CD4-positive, alpha-beta T cell treated with Interleukin-6 for 4 hours (primary cell): ENCODE data around the gene FAM168B.
"Not testable (repeated sequence)": the region's sequence is repeated elsewhere in the genome, so short reads cannot be mapped to it uniquely, and the experiment has no call there.

ENCODE experiments used
- DNase-seq: peaks from one replicate; pipeline ENCODE4 v3.0.0-alpha.2; 2020; ENCODE audit warnings: mixed read lengths

FAM168B gene, protein sequence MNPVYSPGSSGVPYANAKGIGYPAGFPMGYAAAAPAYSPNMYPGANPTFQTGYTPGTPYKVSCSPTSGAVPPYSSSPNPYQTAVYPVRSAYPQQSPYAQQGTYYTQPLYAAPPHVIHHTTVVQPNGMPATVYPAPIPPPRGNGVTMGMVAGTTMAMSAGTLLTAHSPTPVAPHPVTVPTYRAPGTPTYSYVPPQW

DNA sequence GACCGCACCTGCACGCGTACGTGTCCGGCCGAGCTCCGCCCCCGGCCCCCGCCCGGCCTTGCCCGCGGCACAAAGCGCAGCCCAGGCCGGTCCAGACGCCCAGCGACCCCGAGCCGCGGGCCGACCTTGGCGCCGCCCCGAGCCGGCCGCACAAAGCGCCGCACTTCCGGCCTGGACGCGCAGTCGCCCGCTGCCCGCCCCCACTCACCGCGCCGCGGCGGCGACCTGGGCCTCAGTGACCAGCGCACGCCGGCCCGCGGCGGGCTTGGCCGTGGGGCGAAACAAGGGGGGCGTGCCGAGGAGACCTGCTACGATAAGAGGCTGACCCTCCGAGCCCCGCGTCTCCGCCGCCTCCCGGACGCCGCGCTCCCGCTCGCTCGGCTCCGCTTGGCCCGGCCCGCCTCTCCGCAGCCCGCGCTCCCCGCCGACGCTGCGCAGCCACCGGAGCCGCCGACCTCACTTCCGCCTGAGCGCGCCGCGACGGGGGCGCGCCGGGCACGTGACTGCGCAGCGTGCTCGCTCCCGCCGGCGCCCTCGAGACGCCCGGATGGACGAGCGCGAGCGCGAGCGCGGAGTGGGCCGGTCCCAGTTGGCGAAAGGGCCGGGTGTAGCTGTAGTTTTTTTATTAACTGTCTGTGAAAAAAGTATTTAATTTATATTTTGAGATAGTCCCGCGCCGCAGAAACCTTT, at the start of gene FAM168B:
Gene FAM168B, minus strand, starts transcription at position 455 of the 690 bp plus-strand sequence. CDS start 10,814 bp downstream, outside the sequence.
- DNase-seq: peak; percentile 88

GRCh38 chr2:131142849-131143248, 49.6 kb upstream of the FAM168B start:
- no peak for DNase-seq

GRCh38 chr2:131140581-131140980, 47.3 kb upstream of the FAM168B start:
- no peak for DNase-seq

DNA sequence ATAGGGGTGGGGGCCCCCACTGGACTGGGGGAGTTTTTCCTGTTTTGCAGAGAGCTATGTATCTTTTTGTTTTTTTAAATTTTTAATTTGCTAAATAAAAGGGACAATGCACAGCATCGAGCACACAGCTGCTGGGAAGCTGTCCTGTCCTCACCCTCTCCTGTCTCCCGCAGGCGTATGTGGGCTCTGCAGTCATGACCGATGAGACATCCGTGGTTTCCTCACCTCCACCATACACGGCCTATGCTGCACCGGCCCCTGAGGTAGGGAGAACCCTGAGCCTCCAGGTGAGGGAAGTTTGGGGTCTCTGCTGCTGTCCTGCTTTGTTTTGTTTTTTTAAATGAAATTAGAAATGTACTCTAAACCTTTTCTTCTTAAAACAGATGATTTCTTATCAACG, 39.5 kb upstream of the FAM168B start:
- DNase-seq: no peak

DNA sequence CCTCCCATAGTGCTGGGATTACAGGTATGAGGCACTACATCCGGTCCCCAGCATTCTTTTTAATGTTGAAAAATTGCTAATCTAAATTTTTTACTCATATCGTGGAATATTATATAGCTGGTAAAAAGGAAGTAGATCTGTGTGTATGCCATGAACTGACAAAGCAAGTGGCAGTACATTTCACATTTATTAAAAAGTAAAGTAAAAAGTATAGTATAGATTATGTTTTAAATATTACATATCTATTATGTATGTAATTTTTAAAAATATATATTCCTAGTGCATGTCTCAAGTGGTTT, 37.0 kb upstream of the FAM168B start:
- DNase-seq: no peak

DNA sequence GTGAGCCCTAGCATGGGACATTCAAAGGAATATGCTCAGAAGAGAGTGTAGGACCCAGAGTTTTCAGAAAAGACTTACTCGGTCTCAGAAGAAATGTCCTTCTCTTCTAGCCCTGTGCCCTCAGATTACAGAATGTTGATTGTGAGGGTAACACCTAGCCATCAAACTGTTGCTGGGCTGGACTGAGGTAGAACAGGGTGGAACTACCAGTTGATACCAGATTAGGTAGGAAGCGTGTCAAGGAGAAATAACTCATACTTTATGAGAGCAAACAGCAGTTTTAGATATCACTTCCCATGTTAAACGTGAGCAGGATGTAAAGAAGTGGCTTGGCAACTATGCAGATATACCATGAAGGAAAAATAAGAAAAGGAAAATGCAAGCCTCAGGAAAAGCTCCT, 34.7 kb upstream of the FAM168B start:
- DNase-seq: no peak

- no peak for DNase-seq
Observed at GRCh38 chr2:131127076-131127475, 33.8 kb upstream of the FAM168B start.

DNA sequence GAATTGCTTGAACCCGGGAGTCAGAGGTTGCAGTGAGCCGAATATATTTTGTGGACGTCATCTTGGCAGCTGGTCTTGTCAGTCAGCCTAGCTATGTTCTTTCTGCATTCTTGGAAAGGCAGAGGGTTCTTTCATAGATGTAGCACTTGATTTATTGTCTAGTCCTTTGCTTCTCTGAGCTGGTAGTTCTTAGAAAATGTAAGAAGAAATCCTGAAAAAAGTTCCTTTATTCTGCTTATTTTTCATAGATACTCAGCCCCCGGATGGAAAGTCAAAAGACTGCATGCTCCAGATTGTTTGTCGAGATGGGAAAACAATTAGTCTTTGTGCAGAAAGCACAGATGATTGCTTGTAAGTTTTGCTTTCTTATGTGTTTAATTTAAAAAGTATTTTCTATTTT, 33.2 kb upstream of the FAM168B start:
- no peak for DNase-seq

DNA sequence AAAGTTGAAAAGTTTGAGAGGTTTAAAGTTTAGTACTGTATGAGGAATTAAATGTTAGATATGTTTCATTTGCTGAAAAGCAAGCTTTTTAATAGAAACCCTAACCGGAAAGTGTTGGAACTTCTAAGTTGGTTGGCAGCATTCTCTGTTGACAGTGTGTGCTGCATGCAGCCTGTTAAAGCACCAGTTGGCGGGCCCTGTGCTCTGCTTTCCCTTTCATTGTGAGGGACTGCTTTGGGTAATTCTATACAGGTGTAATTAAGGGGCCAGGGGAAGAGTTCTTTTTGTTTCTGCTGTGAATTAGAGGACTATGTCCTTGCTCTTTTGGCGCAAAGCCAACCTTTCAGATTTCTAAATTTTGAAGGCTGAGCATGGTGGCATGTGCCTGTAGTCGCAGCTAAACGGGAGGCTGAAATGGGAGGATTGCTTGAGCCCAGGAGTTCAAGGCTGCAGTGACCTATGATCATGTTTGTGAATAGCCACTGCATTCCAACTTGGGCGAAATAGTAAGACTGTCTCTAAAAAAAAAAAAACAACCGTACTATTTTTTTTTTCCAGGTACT, 32.0 kb upstream of the FAM168B start:
- no peak for DNase-seq

- DNase-seq: no peak
Observed at GRCh38 chr2:131123192-131123591, 29.9 kb upstream of the FAM168B start.

DNA sequence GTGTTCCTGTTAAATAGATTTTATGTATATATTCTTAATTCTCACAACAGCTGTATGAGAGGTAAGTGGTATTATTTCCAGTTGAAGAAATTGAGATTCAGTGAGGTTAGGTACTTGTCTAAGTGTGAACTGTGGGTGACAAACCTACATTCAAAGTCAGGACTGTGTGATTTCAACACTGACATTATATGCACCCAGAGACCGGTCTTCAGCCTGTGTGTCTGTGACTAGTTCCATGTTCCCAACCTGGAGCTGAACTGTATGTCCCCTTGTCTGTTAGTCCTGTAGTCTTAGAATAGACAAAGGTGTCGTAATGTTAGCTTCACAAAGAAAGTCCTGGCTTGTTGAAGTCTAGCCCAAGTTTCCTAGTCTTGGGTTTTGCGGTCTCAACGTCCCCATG, 29.2 kb upstream of the FAM168B start:
- no peak for DNase-seq

GRCh38 chr2:131121464-131121863, 28.2 kb upstream of the FAM168B start:
- DNase-seq: no peak

GRCh38 chr2:131120815-131121317, 27.6 kb upstream of the FAM168B start:
- no peak for DNase-seq

DNA sequence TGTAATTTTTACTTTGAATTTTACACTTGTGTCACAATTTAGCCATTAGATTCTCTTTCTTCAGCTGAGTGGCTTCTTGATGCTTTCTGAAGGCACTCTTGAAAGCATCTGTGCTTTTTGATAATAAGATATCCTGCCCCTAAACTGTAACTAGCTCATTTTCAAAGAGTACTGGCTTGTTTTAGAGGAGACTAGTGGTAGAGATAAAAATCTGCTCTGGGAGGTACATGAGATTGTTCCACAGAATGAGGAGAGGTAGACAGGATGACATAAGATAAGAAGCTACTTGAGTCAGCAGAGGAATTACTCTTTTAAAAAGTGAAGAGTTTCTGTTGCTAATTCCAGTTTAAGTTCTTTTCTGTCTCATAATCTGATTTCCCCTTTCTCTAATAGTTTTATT, 22.5 kb upstream of the FAM168B start:
- DNase-seq: no peak

DNA sequence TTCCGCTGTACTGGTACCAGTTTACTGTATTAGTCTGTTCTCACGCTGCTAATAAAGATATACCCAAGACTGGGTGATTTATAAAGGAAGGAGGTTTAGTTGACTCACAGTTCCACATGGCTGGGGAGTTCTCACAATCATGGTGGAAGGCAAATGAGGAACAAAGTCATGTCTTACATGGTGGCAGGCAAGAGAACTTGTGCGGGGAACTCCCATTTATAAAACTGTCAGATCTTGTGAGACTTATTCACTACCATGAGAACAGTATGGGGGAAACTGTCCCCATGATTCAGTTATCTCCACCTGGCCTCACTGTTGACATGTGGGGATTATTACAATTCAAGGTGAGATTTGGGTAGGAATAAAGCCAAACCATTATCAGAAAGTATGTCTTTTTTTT, 21.7 kb upstream of the FAM168B start:
- not testable (repeated sequence) for DNase-seq

GRCh38 chr2:131113566-131114227, 20.4 kb upstream of the FAM168B start:
- no peak for DNase-seq

GRCh38 chr2:131112529-131112928, 19.3 kb upstream of the FAM168B start:
- no peak for DNase-seq

DNA sequence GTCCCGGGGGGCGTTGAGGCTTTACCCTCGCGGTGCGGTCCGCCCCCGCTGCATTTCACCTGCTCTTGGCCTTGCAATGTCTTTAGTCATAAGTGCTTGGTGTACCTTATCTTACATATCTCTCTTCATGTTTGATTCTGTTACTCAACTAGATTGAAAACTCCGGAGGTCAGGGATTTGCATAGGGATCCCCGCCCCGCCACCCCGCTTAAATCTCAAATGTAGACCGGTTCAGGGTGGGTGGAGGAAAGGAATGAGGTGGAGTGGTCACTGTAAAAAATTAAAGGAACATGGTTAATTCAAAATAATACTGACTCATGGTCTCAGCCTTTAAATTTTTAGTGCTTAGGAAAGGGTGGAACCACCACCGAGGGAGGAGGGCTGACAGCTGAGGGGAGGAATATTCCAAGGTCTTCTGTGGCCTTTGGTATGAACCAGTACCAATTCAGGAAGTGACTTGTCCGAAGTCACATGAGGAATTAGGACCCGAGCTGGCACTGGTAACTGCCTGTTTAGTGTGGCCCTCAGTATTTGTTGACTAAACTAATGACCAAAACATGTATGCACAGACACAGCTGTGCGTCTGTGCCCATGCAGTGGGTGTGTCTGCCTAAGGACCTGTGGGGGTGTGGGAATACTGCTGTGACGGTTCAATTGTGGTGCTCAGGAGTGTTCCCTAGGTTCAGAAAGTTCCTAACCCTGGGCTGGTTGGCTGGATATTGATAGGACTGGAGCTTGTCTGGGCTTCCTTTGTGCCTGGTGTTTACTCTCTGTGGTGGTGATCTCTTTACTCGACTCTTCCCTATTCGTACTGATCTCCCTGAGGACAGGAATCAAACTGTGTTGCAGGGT, 12.9 kb upstream of the FAM168B start:
- no peak for DNase-seq

GRCh38 chr2:131105156-131105949, 12.1 kb upstream of the FAM168B start, which contains the start of gene PLEKHB2:
Gene PLEKHB2 (plus strand): TSS chr2:131105336. CDS start chr2:131120942, 15,606 bp downstream.
- DNase-seq: peak; percentile 94

GRCh38 chr2:131104487-131105155, 11.4 kb upstream of the FAM168B start:
- DNase-seq: peak; percentile 48

- no peak for DNase-seq
Observed at GRCh38 chr2:131103165-131103564, 9.9 kb upstream of the FAM168B start.
